Esophagus muscularis mucosa (tissue), 3 donors: ENCODE data around the gene ATP10A.

Experiments
- POLR2A ChIP-seq: fragments of 450-650 bp; IDR thresholded peaks from one replicate; pipeline ENCODE4 v1.6.1; 2017; ENCODE audit warnings: antibody characterized with exemption, moderate library complexity, mild to moderate bottlenecking, low read depth
- POLR2AphosphoS5 ChIP-seq, 2 donors: sonication (generic); formaldehyde crosslinking; IDR thresholded peaks; one replicate each; pipeline ENCODE4 v1.6.1; 2017; ENCODE audit warnings: antibody characterized with exemption in 2 of 2
- TF ChIP-seq, protein P1 (sequence below), 3 experiments: fragments of 200-600 bp in 2 of 3; fragments of 450-650 bp in 1 of 3; sonication (generic) in 2 of 3; IDR thresholded peaks; one replicate each; pipeline ENCODE4 v1.5.1; 2017 to 2019; ENCODE audit warnings: antibody characterized with exemption in 3 of 3, mild to moderate bottlenecking in 2 of 3, moderate library complexity in 1 of 3

- TF ChIP-seq, protein P1, sequence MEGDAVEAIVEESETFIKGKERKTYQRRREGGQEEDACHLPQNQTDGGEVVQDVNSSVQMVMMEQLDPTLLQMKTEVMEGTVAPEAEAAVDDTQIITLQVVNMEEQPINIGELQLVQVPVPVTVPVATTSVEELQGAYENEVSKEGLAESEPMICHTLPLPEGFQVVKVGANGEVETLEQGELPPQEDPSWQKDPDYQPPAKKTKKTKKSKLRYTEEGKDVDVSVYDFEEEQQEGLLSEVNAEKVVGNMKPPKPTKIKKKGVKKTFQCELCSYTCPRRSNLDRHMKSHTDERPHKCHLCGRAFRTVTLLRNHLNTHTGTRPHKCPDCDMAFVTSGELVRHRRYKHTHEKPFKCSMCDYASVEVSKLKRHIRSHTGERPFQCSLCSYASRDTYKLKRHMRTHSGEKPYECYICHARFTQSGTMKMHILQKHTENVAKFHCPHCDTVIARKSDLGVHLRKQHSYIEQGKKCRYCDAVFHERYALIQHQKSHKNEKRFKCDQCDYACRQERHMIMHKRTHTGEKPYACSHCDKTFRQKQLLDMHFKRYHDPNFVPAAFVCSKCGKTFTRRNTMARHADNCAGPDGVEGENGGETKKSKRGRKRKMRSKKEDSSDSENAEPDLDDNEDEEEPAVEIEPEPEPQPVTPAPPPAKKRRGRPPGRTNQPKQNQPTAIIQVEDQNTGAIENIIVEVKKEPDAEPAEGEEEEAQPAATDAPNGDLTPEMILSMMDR (IDR thresholded peaks at IDR 0.05): no peak
- TF ChIP-seq POLR2AphosphoS5 (IDR thresholded peaks at IDR 0.05) (no peak), POLR2A (no peak)
Observed at GRCh38 chr15:25649390-25649789, 213.7 kb downstream of the ATP10A start.
